Mesodermal cell (in vitro differentiated cells): ENCODE data around the gene CD9.

Experiments
- H3K27ac ChIP-seq: 2 replicates; pipeline ENCODE4 v1.7.0; 2013; ENCODE audit warnings: mild to moderate bottlenecking, low read depth, low read length, moderate library complexity; ENCODE audit not compliant: severe bottlenecking
- H3K36me3 ChIP-seq: 2 replicates; pipeline ENCODE4 v1.7.1; 2013; ENCODE audit warnings: mild to moderate bottlenecking, low read length, moderate library complexity; ENCODE audit not compliant: control insufficient read depth, insufficient read depth
- H3K4me1 ChIP-seq: one replicate; pipeline ENCODE4 v1.7.1; 2013; ENCODE audit warnings: mild to moderate bottlenecking, low read length; ENCODE audit not compliant: insufficient read depth, control insufficient read depth, poor library complexity, severe bottlenecking
- H3K4me3 ChIP-seq: 2 replicates; pipeline ENCODE4 v1.7.0; 2013; ENCODE audit warnings: low read length, control low read depth, mild to moderate bottlenecking; ENCODE audit not compliant: insufficient read depth, poor library complexity, severe bottlenecking; ENCODE audit errors: extremely low read depth
- H3K9me3 ChIP-seq: 2 replicates; pipeline ENCODE4 v1.7.1; 2013; ENCODE audit warnings: mild to moderate bottlenecking, low read length, moderate library complexity; ENCODE audit not compliant: control insufficient read depth
- WGBS, 2 experiments: methylation state at CpG; one replicate each; pipeline ENCODE4 v1.1.5; 2013; ENCODE audit warnings: missing lambda C conversion rate in 2 of 2; ENCODE audit not compliant: insufficient coverage in 2 of 2; 5-methylcytosine and 5-hydroxymethylcytosine counted together

Gene CD9

DNA sequence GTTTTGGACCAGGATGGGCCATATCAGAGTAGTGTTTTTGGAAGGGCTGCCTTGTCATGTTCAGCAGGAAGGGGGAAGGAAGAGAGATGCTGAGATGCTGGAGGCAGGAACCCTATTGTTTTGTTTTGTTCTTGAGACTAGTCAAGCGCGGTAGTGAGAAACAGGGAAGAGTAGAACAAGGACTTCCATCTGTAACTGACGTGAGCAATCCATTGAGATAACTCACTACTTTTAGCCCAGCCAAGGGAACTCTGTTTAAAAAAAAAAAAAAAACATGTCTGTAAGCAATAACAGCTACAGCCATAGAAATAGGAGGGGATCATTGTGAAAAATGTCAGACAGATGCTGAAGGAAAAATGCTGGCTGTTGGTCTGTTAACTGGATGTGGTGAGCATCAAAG is 34.0 kb downstream of the CD9 start:
- H3K9me3 ChIP-seq = no peaks in the 10 kb centered on the region
- H3K27ac ChIP-seq = no peak overlapping the region
- peaks cover 29% of the 10 kb centered on the region for H3K36me3 ChIP-seq
- WGBS, 2 experiments = 90 to 100% methylated on average over 2 of the region's 3 CpGs
- peaks cover 26% of the 10 kb centered on the region for H3K4me1 ChIP-seq
- H3K4me3 ChIP-seq = no peak overlapping the region

DNA sequence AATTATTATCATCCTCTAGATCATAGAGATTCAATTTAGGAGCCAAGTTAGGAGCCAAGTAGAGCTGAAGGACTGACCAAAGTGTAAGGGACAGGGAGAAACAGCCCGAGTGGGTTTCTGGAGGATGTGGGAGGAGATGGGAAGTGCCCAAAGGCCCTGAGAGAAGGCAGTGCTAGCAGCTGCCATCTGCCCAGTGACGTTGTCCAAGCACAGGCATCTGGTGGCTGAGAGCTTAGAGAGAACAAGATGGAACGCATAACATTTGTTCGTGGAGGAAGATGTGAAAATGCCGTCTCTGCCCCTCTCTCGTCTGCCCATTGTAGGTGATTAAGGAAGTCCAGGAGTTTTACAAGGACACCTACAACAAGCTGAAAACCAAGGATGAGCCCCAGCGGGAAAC is 34.7 kb downstream of the CD9 start:
- H3K4me3 ChIP-seq = no peak overlapping the region
- H3K27ac ChIP-seq = no peak overlapping the region
- H3K36me3 ChIP-seq = peaks cover 30% of the 10 kb centered on the region
- no peaks in the 10 kb centered on the region for H3K9me3 ChIP-seq
- H3K4me1 ChIP-seq = peaks cover 19% of the 10 kb centered on the region
- WGBS, 2 experiments = 93 to 94% methylated on average over 5 to 7 of the region's 7 CpGs

GRCh38 chr12:6235499-6235898 is 35.3 kb downstream of the CD9 start:
- Histone ChIP-seq H3K4me3 (no peak overlapping the region), H3K9me3 (no peaks in the 10 kb centered on the region), H3K27ac (no peak overlapping the region), H3K4me1 (peaks cover 13% of the 10 kb centered on the region), H3K36me3 (peaks cover 30% of the 10 kb centered on the region)
- WGBS, 2 experiments = 87 to 94% methylated on average over 8 to 9 of the region's 9 CpGs

DNA sequence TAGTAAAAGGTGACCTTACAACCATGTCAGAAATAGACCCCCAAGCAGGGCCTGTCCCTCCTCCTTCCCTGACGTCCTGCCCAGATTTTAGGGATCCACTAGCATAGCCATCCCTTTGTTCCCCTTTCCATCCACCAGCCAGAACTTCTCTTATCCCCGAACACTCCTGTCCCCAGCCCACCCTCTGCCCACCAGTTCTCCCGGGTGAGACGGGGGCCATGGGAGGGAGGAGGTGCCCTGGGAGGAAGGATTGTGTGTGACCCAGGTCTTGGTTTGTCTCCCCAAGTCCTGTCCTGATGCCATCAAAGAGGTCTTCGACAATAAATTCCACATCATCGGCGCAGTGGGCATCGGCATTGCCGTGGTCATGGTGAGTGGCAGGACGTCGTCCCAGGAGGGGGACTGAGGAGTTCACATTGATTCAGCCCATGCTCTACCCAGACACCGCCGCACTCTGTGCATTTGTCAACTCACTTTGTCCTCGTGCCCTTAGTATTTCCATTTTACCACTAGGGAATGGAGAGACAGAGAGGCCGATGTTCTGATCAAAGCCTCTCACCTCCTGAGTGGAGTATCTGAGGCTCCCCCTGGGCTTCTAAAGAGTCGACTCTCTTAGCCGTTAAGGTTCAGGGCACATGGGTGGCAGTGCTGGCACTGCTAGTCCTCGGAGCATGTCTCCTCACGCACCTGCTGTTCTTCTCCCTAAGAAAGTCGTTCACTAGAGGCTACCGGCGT is 35.9 kb downstream of the CD9 start:
- WGBS, 2 experiments = 93 to 96% methylated on average over 19 to 21 of the region's 22 CpGs
- no peak overlapping the region for H3K4me3 ChIP-seq
- no peak overlapping the region for H3K27ac ChIP-seq
- peaks cover 8% of the 10 kb centered on the region for H3K4me1 ChIP-seq
- no peaks in the 10 kb centered on the region for H3K9me3 ChIP-seq
- peaks cover 30% of the 10 kb centered on the region for H3K36me3 ChIP-seq

GRCh38 chr12:6236641-6236940 is 36.4 kb downstream of the CD9 start:
- Histone ChIP-seq H3K36me3 (peaks cover 30% of the 10 kb centered on the region), H3K27ac (no peak overlapping the region), H3K9me3 (no peaks in the 10 kb centered on the region), H3K4me3 (no peak overlapping the region), H3K4me1 (peaks cover 3% of the 10 kb centered on the region)
- WGBS, 2 experiments = 93 to 97% methylated on average over 6 of the region's 6 CpGs

DNA sequence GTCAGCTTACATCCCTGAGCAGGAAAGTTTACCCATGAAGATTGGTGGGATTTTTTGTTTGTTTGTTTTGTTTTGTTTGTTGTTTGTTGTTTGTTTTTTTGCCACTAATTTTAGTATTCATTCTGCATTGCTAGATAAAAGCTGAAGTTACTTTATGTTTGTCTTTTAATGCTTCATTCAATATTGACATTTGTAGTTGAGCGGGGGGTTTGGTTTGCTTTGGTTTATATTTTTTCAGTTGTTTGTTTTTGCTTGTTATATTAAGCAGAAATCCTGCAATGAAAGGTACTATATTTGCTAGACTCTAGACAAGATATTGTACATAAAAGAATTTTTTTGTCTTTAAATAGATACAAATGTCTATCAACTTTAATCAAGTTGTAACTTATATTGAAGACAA is 37.6 kb downstream of the CD9 start:
- H3K36me3 ChIP-seq = peaks cover 29% of the 10 kb centered on the region
- peaks cover 3% of the 10 kb centered on the region for H3K4me1 ChIP-seq
- H3K4me3 ChIP-seq = no peak overlapping the region
- H3K9me3 ChIP-seq = no peaks in the 10 kb centered on the region
- H3K27ac ChIP-seq = no peak overlapping the region
- WGBS, 2 experiments = no CpG with 5 or more reads among the region's 1 CpG

- Histone ChIP-seq H3K9me3 (no peaks in the 10 kb centered on the region), H3K27ac (no peak overlapping the region), H3K4me3 (no peak overlapping the region), H3K4me1 (peaks cover 3% of the 10 kb centered on the region), H3K36me3 (peaks cover 27% of the 10 kb centered on the region)
- WGBS, 2 experiments = 90% methylated on average over 2 to 3 of the region's 3 CpGs
Measured at GRCh38 chr12:6238875-6239274, 38.7 kb downstream of the CD9 start.

DNA sequence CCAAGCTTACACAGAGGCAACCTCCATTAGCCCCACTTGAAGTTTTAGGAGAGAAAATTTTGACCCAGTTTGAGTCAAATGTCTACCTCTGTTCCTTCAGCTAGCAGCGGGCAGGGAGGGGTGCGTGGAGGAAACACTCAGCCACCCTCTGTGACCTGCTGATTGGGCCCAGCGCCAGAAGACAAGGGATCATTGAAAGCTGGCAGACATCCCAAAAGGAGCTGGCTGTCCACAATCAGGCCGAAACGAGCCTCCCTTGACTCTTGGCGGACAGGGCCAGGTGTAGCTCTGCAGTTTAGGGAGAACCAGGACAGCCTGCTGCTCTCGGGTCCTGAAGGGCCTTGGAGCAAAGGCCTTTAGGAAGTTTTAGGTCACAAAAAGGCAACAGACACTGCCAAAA is 41.3 kb downstream of the CD9 start:
- H3K4me3 ChIP-seq = no peak overlapping the region
- H3K36me3 ChIP-seq = peaks cover 11% of the 10 kb centered on the region
- H3K9me3 ChIP-seq = no peaks in the 10 kb centered on the region
- no peak overlapping the region for H3K27ac ChIP-seq
- H3K4me1 ChIP-seq = no peaks in the 10 kb centered on the region
- 88 to 97% methylated on average over 6 to 7 of the region's 7 CpGs for WGBS, 2 experiments

DNA sequence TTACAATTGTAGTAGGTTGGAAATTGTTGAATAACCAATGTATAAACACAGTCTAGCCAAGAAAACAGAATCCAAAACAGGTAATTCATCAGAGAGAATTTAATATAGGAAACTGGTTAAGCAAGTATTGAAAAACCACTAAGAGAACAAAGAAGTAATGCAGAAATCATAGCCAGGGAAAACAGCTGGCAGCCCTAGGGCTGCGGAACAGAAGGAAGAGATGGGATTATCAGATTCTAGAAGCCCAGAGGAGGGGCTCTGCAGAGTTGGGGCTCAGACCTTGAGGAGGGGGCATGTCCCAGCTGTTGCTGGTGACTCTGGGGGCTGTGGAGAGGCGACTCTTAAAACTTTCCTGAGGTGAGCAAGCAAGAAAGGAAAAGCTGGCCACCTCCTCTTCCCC is 49.4 kb downstream of the CD9 start:
- Histone ChIP-seq H3K27ac (no peak overlapping the region), H3K4me1 (no peaks in the 10 kb centered on the region), H3K4me3 (no peak overlapping the region), H3K36me3 (no peaks in the 10 kb centered on the region), H3K9me3 (no peaks in the 10 kb centered on the region)
- 100% methylated on average over 1 to 2 of the region's 2 CpGs for WGBS, 2 experiments

GRCh38 chr12:6250343-6250742 is 50.1 kb downstream of the CD9 start:
- no peak overlapping the region for H3K4me3 ChIP-seq
- no peaks in the 10 kb centered on the region for H3K4me1 ChIP-seq
- H3K27ac ChIP-seq = no peak overlapping the region
- 73 to 76% methylated on average over 5 of the region's 5 CpGs for WGBS, 2 experiments
- H3K36me3 ChIP-seq = no peaks in the 10 kb centered on the region
- no peaks in the 10 kb centered on the region for H3K9me3 ChIP-seq

DNA sequence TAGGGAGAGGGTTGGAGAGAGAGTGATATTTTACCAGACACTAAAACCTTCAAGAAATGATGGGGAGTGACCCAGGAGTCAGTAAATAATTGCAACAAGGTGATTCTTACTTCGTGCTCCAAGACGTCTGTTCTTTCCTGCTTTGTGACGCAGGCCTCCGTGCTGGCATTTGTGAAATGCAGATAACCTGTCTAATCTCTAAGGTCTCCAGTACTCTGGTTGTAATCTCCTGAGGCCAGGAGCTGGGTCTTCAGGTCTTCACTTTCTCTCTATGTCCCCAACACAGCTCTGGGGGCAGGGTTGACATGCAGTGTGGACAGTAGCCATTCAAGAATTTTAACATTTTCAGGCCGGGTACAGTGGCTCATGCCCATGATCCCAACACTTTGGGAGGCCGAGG is 53.1 kb downstream of the CD9 start:
- H3K36me3 ChIP-seq = no peaks in the 10 kb centered on the region
- H3K27ac ChIP-seq = no peak overlapping the region
- H3K4me3 ChIP-seq = no peak overlapping the region
- H3K4me1 ChIP-seq = no peaks in the 10 kb centered on the region
- no peaks in the 10 kb centered on the region for H3K9me3 ChIP-seq
- 92% methylated on average over 6 of the region's 6 CpGs for WGBS, 2 experiments
